Vagina (tissue), 2 donors: ENCODE results near the gene SPHK2.

Source experiments
- CTCF ChIP-seq, 3 experiments: fragments of 450-650 bp in 2 of 3; fragments of 200-600 bp in 1 of 3; sonication (generic) in 1 of 3; IDR thresholded peaks; one replicate each; pipeline ENCODE4 v1.5.1; 2017 to 2019; ENCODE audit warnings: antibody characterized with exemption in 3 of 3, mild to moderate bottlenecking in 2 of 3, moderate library complexity in 2 of 3
- POLR2AphosphoS5 ChIP-seq, 2 donors: sonication (generic); formaldehyde crosslinking; IDR thresholded peaks; one replicate each; pipeline ENCODE4 v1.9.0; 2017; ENCODE audit warnings: antibody characterized with exemption in 2 of 2, mild to moderate bottlenecking in 2 of 2, low read depth in 1 of 2; ENCODE audit not compliant: insufficient read depth in 1 of 2

- TF ChIP-seq CTCF (IDR thresholded peaks at IDR 0.05) (no peak), POLR2AphosphoS5 (IDR thresholded peaks at IDR 0.05; ENCODE audit: insufficient read depth in 1 of 2, low read depth in 1 of 2) (no peak)
These were observed 55.0 kb downstream of the SPHK2 start for GRCh38 chr19:48674216-48674809.
